ENCODE data around the gene PRKCE. TPM values are rescaled to one million over a fixed set of nuclear protein-coding genes. Genes with fewer than 3 reads are reported as not detected.

The PRKCE gene
- total RNA-seq, 1 donor from 2014 or later: 21.0 TPM

- H3K27me3 ChIP-seq (ENCODE audit: control insufficient read depth, insufficient read depth, low read length): no peaks in the 10 kb centered on the region
- no peak overlapping the region for H3K4me3 ChIP-seq (ENCODE audit: low read depth, low read length)
- TF ChIP-seq CTCF (IDR thresholded peaks at IDR 0.05; ENCODE audit: insufficient read depth, low read length, poor library complexity, severe bottlenecking): no peak
- no peak for DNase-seq (ENCODE audit: low read depth)
- no peaks in the 10 kb centered on the region for H3K36me3 ChIP-seq (ENCODE audit: control insufficient read depth, insufficient read depth, low read length)
Observed at GRCh38 chr2:46177461-46178089, 526.1 kb downstream of the PRKCE start.

GRCh38 chr2:46179037-46179621 lies 527.7 kb downstream of the PRKCE start:
- DNase-seq (ENCODE audit: low read depth): no peak
- TF ChIP-seq CTCF (IDR thresholded peaks at IDR 0.05; ENCODE audit: insufficient read depth, low read length, poor library complexity, severe bottlenecking): no peak
- Histone ChIP-seq H3K4me3 (ENCODE audit: low read depth, low read length) (no peak overlapping the region), H3K36me3 (ENCODE audit: control insufficient read depth, insufficient read depth, low read length) (no peaks in the 10 kb centered on the region), H3K27me3 (ENCODE audit: control insufficient read depth, insufficient read depth, low read length) (no peaks in the 10 kb centered on the region)

GRCh38 chr2:46180189-46180588 lies 528.7 kb downstream of the PRKCE start:
- Histone ChIP-seq H3K27me3 (ENCODE audit: control insufficient read depth, insufficient read depth, low read length) (no peaks in the 10 kb centered on the region), H3K36me3 (ENCODE audit: control insufficient read depth, insufficient read depth, low read length) (no peaks in the 10 kb centered on the region), H3K4me3 (ENCODE audit: low read depth, low read length) (no peak overlapping the region)
- TF ChIP-seq CTCF (IDR thresholded peaks at IDR 0.05; ENCODE audit: insufficient read depth, low read length, poor library complexity, severe bottlenecking): no peak
- no peak for DNase-seq (ENCODE audit: low read depth)

GRCh38 chr2:46181306-46181705 lies 529.8 kb downstream of the PRKCE start:
- H3K27me3 ChIP-seq (ENCODE audit: control insufficient read depth, insufficient read depth, low read length): no peaks in the 10 kb centered on the region
- no peak overlapping the region for H3K4me3 ChIP-seq (ENCODE audit: low read depth, low read length)
- DNase-seq (ENCODE audit: low read depth): no peak
- TF ChIP-seq CTCF (IDR thresholded peaks at IDR 0.05; ENCODE audit: insufficient read depth, low read length, poor library complexity, severe bottlenecking): no peak
- H3K36me3 ChIP-seq (ENCODE audit: control insufficient read depth, insufficient read depth, low read length): no peaks in the 10 kb centered on the region

GRCh38 chr2:46181789-46182530 lies 530.5 kb downstream of the PRKCE start:
- no peaks in the 10 kb centered on the region for H3K36me3 ChIP-seq (ENCODE audit: control insufficient read depth, insufficient read depth, low read length)
- no peak for DNase-seq (ENCODE audit: low read depth)
- no peak overlapping the region for H3K4me3 ChIP-seq (ENCODE audit: low read depth, low read length)
- H3K27me3 ChIP-seq (ENCODE audit: control insufficient read depth, insufficient read depth, low read length): no peaks in the 10 kb centered on the region
- no peak for TF ChIP-seq CTCF (IDR thresholded peaks at IDR 0.05; ENCODE audit: insufficient read depth, low read length, poor library complexity, severe bottlenecking)
